HL-60/S4 (cell line): ENCODE results near the gene DYSF.
"Not testable (repeated sequence)": the region's sequence is repeated elsewhere in the genome, so short reads cannot be mapped to it uniquely, and the experiment has no call there.

Experiments used
- in situ Hi-C: fragments of 300-500 bp; cut with MboI; formaldehyde crosslinking; loops from 2 replicates; pipeline ENCODE4 v1.14.3; 2022; ENCODE audit warnings: low sequenced_read_pairs

The DYSF gene

DNA sequence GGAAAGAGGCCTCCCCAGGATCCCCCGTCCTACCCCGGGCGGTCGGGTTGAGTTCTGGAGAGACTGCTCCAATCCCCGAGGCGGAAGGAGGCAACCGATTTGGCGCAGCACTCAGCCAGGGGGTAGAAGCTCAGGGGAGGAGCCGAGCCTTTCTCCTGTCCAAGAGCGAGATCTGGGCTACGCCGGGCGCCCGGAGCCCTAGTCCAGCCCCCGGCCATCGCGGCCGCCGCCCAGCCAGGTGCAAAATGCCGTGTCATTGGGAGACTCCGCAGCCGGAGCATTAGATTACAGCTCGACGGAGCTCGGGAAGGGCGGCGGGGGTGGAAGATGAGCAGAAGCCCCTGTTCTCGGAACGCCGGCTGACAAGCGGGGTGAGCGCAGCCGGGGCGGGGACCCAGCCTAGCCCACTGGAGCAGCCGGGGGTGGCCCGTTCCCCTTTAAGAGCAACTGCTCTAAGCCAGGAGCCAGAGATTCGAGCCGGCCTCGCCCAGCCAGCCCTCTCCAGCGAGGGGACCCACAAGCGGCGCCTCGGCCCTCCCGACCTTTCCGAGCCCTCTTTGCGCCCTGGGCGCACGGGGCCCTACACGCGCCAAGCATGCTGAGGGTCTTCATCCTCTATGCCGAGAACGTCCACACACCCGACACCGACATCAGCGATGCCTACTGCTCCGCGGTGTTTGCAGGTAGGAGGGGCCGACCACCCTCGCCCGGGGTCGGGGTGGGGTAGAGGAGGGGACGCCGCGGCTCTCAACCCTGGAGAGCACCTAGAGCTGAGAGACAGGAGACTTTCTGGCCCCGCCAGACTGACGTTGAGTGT lies at the start of gene DYSF:
TSS of gene DYSF (plus strand) at position 158 of the 817 bp plus-strand sequence.
- in situ Hi-C loops = no loop called here

- in situ Hi-C loops = no loop called here
Observed at GRCh38 chr2:71409611-71410010, 43.8 kb upstream of the DYSF start.

DNA sequence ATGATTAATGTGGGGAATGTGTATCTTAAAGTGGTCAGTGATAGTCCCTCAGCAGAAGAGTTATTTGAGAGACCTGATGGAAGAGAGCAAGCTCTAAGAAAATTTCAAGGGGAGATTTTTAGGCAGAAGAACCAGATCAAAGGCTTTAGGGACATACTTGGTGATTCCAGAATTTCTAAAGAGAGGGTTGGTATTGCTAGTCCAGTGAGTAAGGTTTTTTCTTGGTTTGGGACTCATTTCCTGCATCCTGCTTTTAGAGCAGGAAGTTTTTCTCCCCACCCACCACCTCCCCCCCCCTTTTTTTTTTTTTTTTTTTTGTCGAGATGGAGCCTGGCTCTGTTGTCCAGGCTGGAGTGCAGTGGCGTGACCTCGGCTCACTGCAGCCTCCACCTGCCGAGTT lies 42.7 kb upstream of the DYSF start:
- in situ Hi-C loops = no loop called here

- in situ Hi-C loops = not testable (repeated sequence)
Observed at GRCh38 chr2:71416866-71417265, 36.5 kb upstream of the DYSF start.

DNA sequence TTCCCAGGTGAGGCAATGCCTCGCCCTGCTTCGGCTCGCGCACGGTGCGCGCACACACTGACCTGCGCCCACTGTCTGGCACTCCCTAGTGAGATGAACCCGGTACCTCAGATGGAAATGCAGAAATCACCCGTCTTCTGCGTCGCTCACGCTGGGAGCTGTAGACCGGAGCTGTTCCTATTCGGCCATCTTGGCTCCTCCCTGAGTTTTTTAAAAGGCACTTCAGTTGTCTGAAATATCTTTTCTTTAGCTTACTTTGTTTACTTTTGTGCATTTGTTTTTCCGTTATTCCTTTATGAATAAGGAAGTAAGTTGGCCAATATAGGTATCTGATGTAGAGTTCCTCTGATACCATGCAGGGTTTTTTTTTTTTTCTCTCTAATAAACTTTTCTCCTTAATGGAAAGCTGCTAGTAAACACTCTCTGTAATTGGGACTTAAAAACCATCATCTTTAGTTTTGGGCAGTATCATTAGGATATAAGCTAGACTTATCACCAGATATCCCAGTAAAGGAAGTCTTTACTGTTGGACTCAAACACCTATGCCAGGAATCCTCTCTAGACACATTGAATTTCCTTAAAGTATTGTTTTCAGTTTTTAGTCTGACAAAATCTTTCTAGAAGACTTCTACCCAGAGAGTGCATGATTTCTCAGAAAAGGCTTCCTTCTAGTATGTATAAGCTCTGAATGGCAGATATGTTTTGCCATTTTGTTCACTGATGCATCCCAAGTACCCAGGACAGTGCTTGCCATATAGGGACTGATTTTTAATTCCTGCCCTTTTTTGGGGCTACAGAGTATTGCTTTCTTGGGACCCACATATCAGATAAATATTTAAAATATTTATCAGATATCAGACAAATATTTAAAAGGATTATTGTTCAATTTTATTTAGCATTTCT lies 35.8 kb upstream of the DYSF start:
- in situ Hi-C loops = no loop called here

GRCh38 chr2:71419145-71419544 lies 34.2 kb upstream of the DYSF start:
- in situ Hi-C loops = no loop called here

- in situ Hi-C loops = no loop called here
Observed at GRCh38 chr2:71419976-71420375, 33.4 kb upstream of the DYSF start.

GRCh38 chr2:71422786-71423185 lies 30.6 kb upstream of the DYSF start:
- in situ Hi-C loops = no loop called here

DNA sequence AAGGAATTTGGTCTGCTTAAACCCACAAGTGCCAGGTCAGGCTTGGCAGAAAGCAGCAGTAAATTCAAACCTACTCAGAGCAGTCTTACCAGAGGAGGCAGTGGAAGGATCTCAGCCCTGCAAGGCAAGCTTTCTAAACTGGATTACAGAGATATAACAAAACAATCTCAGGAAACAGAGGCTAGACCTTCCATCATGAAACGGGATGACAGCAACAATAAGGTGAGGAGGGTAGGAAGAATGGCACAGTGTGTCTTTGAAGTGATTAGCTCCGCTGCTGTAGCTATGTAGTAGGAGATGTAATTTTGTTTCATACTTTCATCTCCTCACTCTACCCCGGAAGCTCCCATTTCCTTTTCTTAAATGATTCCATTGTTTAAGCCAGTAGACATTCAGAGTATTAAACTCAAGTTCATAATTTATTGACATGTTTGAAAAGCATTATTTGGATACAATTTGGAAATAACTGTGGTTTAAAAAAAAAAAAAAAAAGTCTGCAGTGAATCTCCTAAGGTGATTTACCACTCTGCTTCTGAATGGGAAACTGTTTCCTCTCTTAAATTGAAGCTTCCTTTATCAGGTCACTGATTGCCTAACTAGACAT lies 29.4 kb upstream of the DYSF start:
- in situ Hi-C loops = no loop called here

- in situ Hi-C loops = no loop called here
Observed at GRCh38 chr2:71426721-71427120, 26.6 kb upstream of the DYSF start.

DNA sequence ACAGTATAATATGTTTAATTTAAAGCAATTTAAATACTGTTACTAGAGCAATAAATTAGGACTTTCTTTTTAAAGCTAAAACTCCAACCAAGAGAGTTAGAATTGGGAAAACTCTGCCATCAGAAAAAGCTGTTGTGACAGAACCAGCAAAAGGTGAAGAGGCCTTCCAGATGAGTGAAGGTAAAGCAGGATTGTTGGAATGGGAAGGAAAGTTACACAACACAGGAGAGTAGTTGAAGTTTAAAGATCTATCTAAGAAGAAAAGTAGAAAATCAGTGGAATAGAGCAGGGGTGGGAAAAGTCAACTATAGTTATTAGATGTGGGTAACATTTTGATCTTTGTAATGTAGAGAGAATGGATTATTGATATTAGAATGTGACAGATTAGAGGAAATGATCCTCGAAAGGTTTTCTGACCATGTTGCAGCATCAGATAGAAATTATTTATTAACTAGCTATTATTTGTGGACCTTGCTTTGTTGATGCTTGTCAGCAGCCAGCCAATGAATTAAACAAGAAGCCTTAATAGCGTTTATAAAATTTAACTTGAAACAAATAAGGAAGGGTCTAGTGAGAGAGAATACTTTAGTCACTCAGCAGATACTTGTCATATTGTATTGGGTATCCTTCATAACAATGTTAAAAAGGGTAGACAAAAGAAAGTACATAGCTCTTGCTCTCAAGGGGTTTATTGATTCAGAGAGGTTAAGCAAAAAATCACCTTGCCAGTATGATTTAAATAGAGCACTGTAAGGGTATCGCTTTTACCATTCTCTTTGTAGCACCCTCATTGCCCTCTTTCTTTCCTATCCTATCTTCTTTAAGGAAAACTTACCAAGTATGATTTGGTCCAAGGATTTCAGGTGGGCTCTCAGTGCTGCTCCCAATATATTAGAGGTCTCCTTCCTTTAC lies 24.6 kb upstream of the DYSF start:
- in situ Hi-C loops = no loop called here

GRCh38 chr2:71445142-71445541 lies 8.2 kb upstream of the DYSF start:
- in situ Hi-C loops = not testable (repeated sequence)

DNA sequence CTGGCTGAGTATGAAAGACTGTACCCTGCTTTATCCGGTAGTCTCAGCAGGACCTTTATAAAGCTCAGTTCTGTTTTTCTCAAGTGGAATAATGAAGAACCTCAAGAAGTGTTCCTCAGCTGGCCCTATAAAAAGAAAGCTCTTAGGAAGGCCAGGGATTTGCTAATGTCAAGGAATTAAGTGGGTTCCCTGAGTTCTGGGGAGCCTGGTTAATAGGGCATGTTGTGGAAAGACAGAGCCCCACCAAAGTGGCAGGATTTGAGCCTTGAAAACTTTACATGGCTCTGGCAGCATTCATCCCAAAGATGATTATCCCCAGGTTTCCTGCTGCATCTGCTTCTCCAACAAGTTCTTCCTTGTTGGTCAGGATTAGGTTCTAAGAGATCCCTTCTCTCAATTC lies 6.9 kb upstream of the DYSF start:
- in situ Hi-C loops = no loop called here

DNA sequence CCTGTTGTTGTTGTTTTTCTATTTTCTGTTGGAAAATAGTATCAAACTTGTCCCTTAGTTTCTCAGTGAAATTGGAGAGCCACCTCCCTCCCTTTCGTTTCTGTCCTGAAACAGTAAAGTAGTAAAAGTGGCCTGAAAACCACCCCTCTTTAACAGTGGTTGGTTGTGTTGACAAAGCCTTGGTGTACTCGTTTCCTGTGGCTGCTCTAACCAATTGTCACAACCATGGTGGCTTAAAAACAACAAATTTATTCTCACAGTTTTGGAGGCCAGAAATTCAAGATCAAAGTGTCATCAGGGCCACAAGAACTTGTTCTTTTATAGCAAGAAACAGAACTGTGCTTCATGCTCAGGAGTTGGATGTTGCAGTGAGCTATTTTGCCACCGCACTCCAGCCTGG lies 4.0 kb upstream of the DYSF start:
- in situ Hi-C loops = no loop called here

- in situ Hi-C loops = no loop called here
Observed at GRCh38 chr2:71451705-71452104, 1.7 kb upstream of the DYSF start.

DNA sequence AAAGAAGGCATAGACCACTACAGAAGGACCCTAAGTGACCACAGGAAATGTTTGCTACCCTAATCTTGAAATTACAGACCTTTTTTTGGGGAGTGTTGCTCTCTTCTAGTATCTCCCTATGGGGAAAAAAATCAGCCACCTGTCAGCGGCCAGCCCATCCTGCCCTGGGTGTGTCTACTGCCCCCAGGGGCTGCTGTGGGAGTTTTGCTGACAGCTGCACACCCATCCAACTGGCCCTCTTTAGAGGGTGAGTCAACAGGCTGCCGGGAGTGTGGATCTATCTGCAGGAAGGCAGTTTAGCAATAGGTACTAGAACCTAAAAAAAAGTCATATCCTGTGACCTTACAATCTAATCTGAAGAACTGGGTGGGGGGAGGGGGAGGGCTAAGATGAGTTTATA lies 796 bp upstream of the DYSF start:
- in situ Hi-C loops = no loop called here

GRCh38 chr2:71454221-71455010 lies 1.1 kb downstream of the DYSF start:
- in situ Hi-C loops = no loop called here

DNA sequence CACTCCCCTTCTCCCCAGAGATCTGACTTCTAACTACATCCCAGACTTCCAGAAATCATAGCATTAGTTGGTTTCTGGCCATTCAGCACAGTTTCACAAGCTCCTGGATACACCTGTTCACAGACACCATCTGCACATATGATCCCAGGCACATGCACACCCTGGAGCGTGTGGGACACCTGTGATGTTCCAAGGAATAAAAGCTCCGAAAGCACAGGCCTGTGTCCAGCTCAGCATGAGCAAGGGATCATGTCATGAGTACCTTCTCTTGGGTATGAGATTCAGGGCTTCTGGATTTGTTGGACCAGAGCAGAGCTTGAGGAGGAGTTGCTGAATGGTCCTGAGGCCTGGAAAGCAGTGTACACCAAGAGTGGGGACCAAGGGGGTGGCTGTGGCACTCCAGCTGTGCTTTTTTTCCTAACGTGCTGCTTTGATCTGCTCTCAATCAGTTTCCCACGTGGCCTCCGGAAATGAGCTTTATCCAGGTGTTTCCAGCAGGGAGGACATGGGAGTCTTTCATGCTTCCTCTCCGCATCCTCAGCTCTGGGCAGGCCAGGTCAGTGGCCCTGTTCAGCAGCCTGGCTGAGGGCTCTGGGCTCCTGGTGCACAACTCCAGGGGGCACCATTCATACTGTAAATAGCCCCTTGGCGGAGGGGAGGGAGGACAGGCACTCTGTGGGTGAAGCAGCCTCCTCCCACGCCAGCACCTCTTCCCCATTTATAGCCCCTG lies 1.8 kb downstream of the DYSF start:
- in situ Hi-C loops = no loop called here
